ENCODE measurements around the gene MYOM3.

DNA sequence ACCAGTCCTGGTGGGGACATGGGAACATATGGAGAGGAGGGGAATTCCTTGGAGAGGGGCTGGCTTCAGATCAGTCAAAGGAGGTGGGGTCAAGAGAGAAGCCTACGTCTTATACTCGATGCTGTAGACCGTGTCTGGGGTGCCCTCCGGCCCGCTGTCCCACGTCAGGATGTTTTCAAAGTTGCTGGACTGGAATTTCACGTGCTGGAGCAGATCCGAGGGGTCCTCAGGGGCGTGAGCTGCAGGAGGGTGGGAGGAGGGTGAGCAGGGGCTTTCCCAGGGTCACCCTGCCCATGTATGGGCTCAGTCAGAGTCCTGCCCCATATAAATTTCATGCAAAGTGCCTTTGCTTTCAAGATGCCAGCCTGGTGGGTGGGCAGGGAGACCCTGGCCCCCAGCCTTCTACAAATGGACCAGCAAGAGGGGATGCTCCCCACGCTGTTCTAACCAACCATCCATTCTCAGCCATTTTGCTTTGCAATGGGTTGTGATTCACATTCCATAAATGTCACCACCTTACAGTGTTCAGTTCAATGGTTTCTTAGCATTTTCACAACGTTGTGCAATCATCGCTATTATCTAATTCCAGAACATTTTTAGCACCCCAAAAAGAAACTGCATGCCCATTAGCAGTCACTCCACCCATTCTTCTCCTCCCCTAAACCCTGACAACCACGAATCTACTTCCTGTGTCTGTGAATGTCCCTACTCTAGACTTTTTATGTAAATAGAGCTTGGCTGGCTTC, 26.7 kb upstream of the MYOM3 start:
- TF ChIP-seq CTCF (IDR thresholded peaks at IDR 0.05; ENCODE audit: poor library complexity) (no peak), EZH2phosphoT487 (IDR thresholded peaks at IDR 0.05; ENCODE audit: low read depth, severe bottlenecking, unreplicated experiment) (no peak)
